GM12878 (cell line): ENCODE results near the gene ABHD11. TPM values are rescaled to one million over a fixed set of nuclear protein-coding genes. Genes with fewer than 3 reads are reported as not detected.

Experiments
- ATAC-seq: fragments of 200-7000 bp; cut with Tn5 transposase; 3 replicates; pipeline ENCODE4 v1.9.1; 2020; ENCODE audit warnings: mild to moderate bottlenecking, moderate library complexity
- BruUV-seq: library from RNA; stranded (reverse); fragments of 400-500 nt; replicated peaks from 2 replicates; lab custom pipeline; 2021; lab: Mats Ljungman, UMichigan
- CTCF ChIA-PET: fragments of 300-600 bp; sonication (Branson Sonifier 250); formaldehyde crosslinking; extraction: SDS; loops from one replicate; lab custom pipeline; 2021; ENCODE audit warnings: inconsistent platforms; lab: Yijun Ruan, JAX
- POLR2A ChIA-PET: fragments of 350-600 bp; formaldehyde crosslinking; extraction: SDS; loops from one replicate; lab custom pipeline; 2021; ENCODE audit warnings: inconsistent platforms; lab: Charles Lee
- RAD21 ChIA-PET: fragments of 300-600 bp; sonication (Branson Sonifier 250); formaldehyde crosslinking; loops from one replicate; lab custom pipeline; 2023; ENCODE audit warnings: antibody characterized with exemption; ENCODE audit not compliant: unreplicated experiment; lab: Charles Lee
- SMC1A ChIA-PET: fragments of 300-600 bp; sonication (Branson Sonifier 250); formaldehyde crosslinking; loops from one replicate; lab custom pipeline; 2023; ENCODE audit not compliant: unreplicated experiment, uncharacterized antibody; lab: Charles Lee
- DNase-seq: peaks from one replicate; pipeline ENCODE4 v3.0.0-alpha.2; 2011; ENCODE audit warnings: low read depth, low spot score
- FAIRE-seq: peaks from 3 replicates; lab custom pipeline; 2011; peaks lifted over from hg19 to GRCh38; lab: Jason Lieb, UNC
- H2AFZ ChIP-seq: 2 replicates; pipeline ENCODE4 v1.6.0; 2011; ENCODE audit warnings: low read depth, low read length, control low read depth; ENCODE audit not compliant: control insufficient read depth
- H3K27ac ChIP-seq: 2 replicates; pipeline ENCODE4 v1.5.1; 2011; ENCODE audit warnings: control low read depth; ENCODE audit not compliant: control insufficient read depth, insufficient read depth
- H3K27me3 ChIP-seq, 2 experiments: replicated peaks in 1 of 2; 2 replicates each; pipeline versions ENCODE4 v1.6.0 to v1.6.1; 2011; ENCODE audit warnings: low read length in 1 of 2; ENCODE audit not compliant: control insufficient read depth in 2 of 2, insufficient read depth in 2 of 2
- H3K36me3 ChIP-seq, 2 experiments: 2 replicates each; pipeline ENCODE4 v1.5.1; 2011; ENCODE audit warnings: low read length in 1 of 2; ENCODE audit not compliant: control insufficient read depth in 2 of 2, insufficient read depth in 2 of 2
- H3K4me1 ChIP-seq: 2 replicates; pipeline ENCODE4 v1.6.1; 2011; ENCODE audit warnings: mild to moderate bottlenecking, low read length, moderate library complexity, mixed read lengths; ENCODE audit not compliant: control insufficient read depth, insufficient read depth
- H3K4me2 ChIP-seq: 2 replicates; pipeline ENCODE4 v1.6.0; 2011; ENCODE audit warnings: control low read depth; ENCODE audit not compliant: control insufficient read depth, insufficient read depth
- H3K4me3 ChIP-seq: fragments of 200-600 bp; sonication (generic); 2 replicates; pipeline ENCODE4 v1.5.1; 2016
- H3K79me2 ChIP-seq: 2 replicates; pipeline ENCODE4 v1.6.0; 2011; ENCODE audit warnings: low read length; ENCODE audit not compliant: control insufficient read depth, insufficient read depth
- H3K9ac ChIP-seq: 2 replicates; pipeline ENCODE4 v1.8.0; 2011; ENCODE audit warnings: low read length, control low read depth, mixed read lengths; ENCODE audit not compliant: control insufficient read depth, insufficient read depth
- H3K9me3 ChIP-seq: replicated peaks from 3 replicates; pipeline ENCODE4 v1.5.1; 2011; ENCODE audit warnings: mild to moderate bottlenecking, low read length; ENCODE audit not compliant: control insufficient read depth, insufficient read depth
- H4K20me1 ChIP-seq: 2 replicates; pipeline ENCODE4 v1.6.0; 2011; ENCODE audit not compliant: control insufficient read depth, insufficient read depth
- CBFB ChIP-seq: IDR thresholded peaks from 2 replicates; pipeline ENCODE4 v1.6.1; 2016; ENCODE audit warnings: antibody characterized with exemption, low read depth
- CHD4 ChIP-seq: fragments of 200-600 bp; sonication (generic); IDR thresholded peaks from 2 replicates; pipeline ENCODE4 v1.6.1; 2016; ENCODE audit warnings: mild to moderate bottlenecking
- DPF2 ChIP-seq: fragments of 450-650 bp; IDR thresholded peaks from 2 replicates; pipeline ENCODE4 v1.6.1; 2017; ENCODE audit warnings: mild to moderate bottlenecking
- EGR1 ChIP-seq, 2 experiments: IDR thresholded peaks; 1 replicate in 1 of 2; 2 replicates in 1 of 2; pipeline ENCODE4 v1.6.1; 2011 to 2012; ENCODE audit warnings: low read depth in 2 of 2, low read length in 2 of 2, borderline replicate concordance in 1 of 2, mild to moderate bottlenecking in 1 of 2, moderate library complexity in 1 of 2
- ESRRA ChIP-seq: IDR thresholded peaks from 2 replicates; pipeline ENCODE4 v1.6.1; 2012; ENCODE audit warnings: mild to moderate bottlenecking, low read length, improper control_type of control experiment
- HSF1 ChIP-seq: fragments of 150-350 bp; IDR thresholded peaks from 2 replicates; pipeline ENCODE4 v1.6.1; 2014; ENCODE audit warnings: mild to moderate bottlenecking, low read depth, low read length
- MTA3 ChIP-seq: IDR thresholded peaks from 2 replicates; pipeline ENCODE4 v1.6.1; 2012; ENCODE audit warnings: low read length, inconsistent platforms, borderline replicate concordance
- NFIC ChIP-seq: IDR thresholded peaks from 2 replicates; pipeline ENCODE4 v1.6.1; 2012; ENCODE audit warnings: low read depth, mild to moderate bottlenecking, inconsistent platforms, low read length, moderate library complexity
- POU2F2 ChIP-seq: IDR thresholded peaks from 3 replicates; pipeline ENCODE4 v1.6.1; 2011; ENCODE audit warnings: low read depth, mild to moderate bottlenecking, low read length, borderline replicate concordance
- SPI1 ChIP-seq: IDR thresholded peaks from 2 replicates; pipeline ENCODE4 v1.6.1; 2011; ENCODE audit warnings: low read depth, mild to moderate bottlenecking, low read length, moderate library complexity, borderline replicate concordance; ENCODE audit not compliant: insufficient read depth
- ZBED1 ChIP-seq: IDR thresholded peaks from 2 replicates; pipeline ENCODE4 v1.6.1; 2016; ENCODE audit warnings: borderline replicate concordance
- ZNF217 ChIP-seq: fragments of 450-650 bp; IDR thresholded peaks from 2 replicates; pipeline ENCODE4 v1.6.1; 2017; ENCODE audit warnings: antibody characterized with exemption, mild to moderate bottlenecking
- WGBS: methylation state at CpG from one replicate; pipeline ENCODE4 v1.1.6; 2016; ENCODE audit warnings: low lambda C conversion rate; ENCODE audit not compliant: insufficient replicate concordance, insufficient coverage; ENCODE audit errors: missing lambda C conversion rate; 5-methylcytosine and 5-hydroxymethylcytosine counted together
- in situ Hi-C: fragments of 300-500 bp; cut with MboI; formaldehyde crosslinking; loops from 9 replicates; pipeline ENCODE4 v1.14.3; 2018; ENCODE audit warnings: mixed read lengths
- intact Hi-C: fragments of 100-400 bp; cut with micrococcal nuclease; formaldehyde crosslinking; loops from one replicate; pipeline ENCODE4 v1.14.2; 2022; ENCODE audit not compliant: unreplicated experiment
- polyA plus RNA-seq, 11 experiments: library from polyadenylated mRNA; depleted of rRNA in 4 of 11; unstranded in 6 of 11; stranded (reverse) in 5 of 11; fragments of >200 nt; fragmentation: Nextera tagmentation in 4 of 11; fragmentation: Illumina TruSeq in 1 of 11; extraction: Ambion mirVana in 4 of 11; extraction: Trizol in 1 of 11; gene quantifications; 1 replicate in 1 of 11; 2 replicates in 10 of 11; pipeline versions ENCODE4 v1.2.1 to v1.2.3, GENCODE V29; 2011 to 2016; ENCODE audit warnings: inconsistent platforms in 2 of 11, missing spikeins in 2 of 11, low read depth in 1 of 11
- total RNA-seq, 4 experiments: library from RNA; depleted of rRNA in 3 of 4; stranded (reverse); fragments of >200 nt in 3 of 4; fragmentation: Illumina TruSeq in 1 of 4; extraction: Trizol in 1 of 4; gene quantifications; 2 replicates each; pipeline versions ENCODE4 v1.2.1 to v1.2.3, GENCODE V29; 2013 to 2021

ABHD11 gene
- total and polyA plus RNA-seq, 10 of the 15 experiments (the other 5 are each of a cell fraction or from before 2014, with no cell fraction given) = 2.8 to 24.8 (median 10.1) TPM

GRCh38 chr7:73705551-73705920 is 33.1 kb downstream of the ABHD11 start:
- in situ Hi-C loops (no loop called here), intact Hi-C loops (no loop called here)
- FAIRE-seq (no peak), DNase-seq (no peak), ATAC-seq (no peak)
- ChIA-PET SMC1A (no interaction called here), POLR2A (interaction anchor here (0.7 kb wide), 1 partner anchor 660 kb away, joined by 4 read pairs; no protein-coding TSS in a partner anchor), RAD21 (no interaction called here), CTCF (interaction anchor here (0.6 kb wide), 1 partner anchor 96 kb away, joined by 3 read pairs; no protein-coding TSS in a partner anchor)
- Histone ChIP-seq H3K36me3 (no peaks in the 10 kb centered on the region; a peak in 2 of 4 replicates), H2AFZ (no peak overlapping the region), H3K79me2 (no peaks in the 10 kb centered on the region), H3K9me3 (no peaks in the 10 kb centered on the region), H3K4me1 (no peaks in the 10 kb centered on the region), H3K27ac (no peak overlapping the region), H3K9ac (no peak overlapping the region), H4K20me1 (no peaks in the 10 kb centered on the region), H3K4me3 (no peak overlapping the region), H3K4me2 (no peak overlapping the region), H3K27me3 (no peaks in the 10 kb centered on the region)
- TF ChIP-seq ZBED1 (no peak), CBFB (no peak), NFIC (no peak), ZNF217 (no peak), CHD4 (no peak), HSF1 (no peak), POU2F2 (no peak), SPI1 (no peak), DPF2 (no peak), MTA3 (no peak), ESRRA (no peak), EGR1 (IDR thresholded peaks at IDR 0.05; ENCODE audit: borderline replicate concordance in 1 of 2, low read depth in 2 of 2, low read length in 2 of 2) (no peak)
- WGBS = 61% methylated on average over 10 of the region's 10 CpGs
- no TSS peak for BruUV-seq
